Skeletal muscle satellite cell (primary cell): ENCODE results near the gene CCDC57.

Experiments used
- H3K27me3 ChIP-seq: 2 replicates; pipeline ENCODE4 v1.7.0; 2013; ENCODE audit warnings: low read length; ENCODE audit not compliant: control insufficient read depth, insufficient read depth
- H3K36me3 ChIP-seq: 2 replicates; pipeline ENCODE4 v1.7.0; 2013; ENCODE audit warnings: mild to moderate bottlenecking, control low read depth, low read length; ENCODE audit not compliant: insufficient read depth
- H3K4me1 ChIP-seq: 2 replicates; pipeline ENCODE4 v1.7.0; 2013; ENCODE audit warnings: low read length; ENCODE audit not compliant: control insufficient read depth, insufficient read depth
- H3K4me2 ChIP-seq: 2 replicates; pipeline ENCODE4 v1.7.0; 2013; ENCODE audit warnings: mild to moderate bottlenecking, low read length
- H3K4me3 ChIP-seq: 2 replicates; pipeline ENCODE4 v1.7.0; 2013; ENCODE audit warnings: low read length
- H3K9ac ChIP-seq: 2 replicates; pipeline ENCODE4 v1.7.0; 2013; ENCODE audit warnings: mild to moderate bottlenecking, low read depth, low read length, moderate library complexity
- H3K9me3 ChIP-seq: replicated peaks from 2 replicates; pipeline ENCODE4 v1.7.0; 2013; ENCODE audit warnings: mild to moderate bottlenecking, control low read depth, low read length

The CCDC57 gene

DNA sequence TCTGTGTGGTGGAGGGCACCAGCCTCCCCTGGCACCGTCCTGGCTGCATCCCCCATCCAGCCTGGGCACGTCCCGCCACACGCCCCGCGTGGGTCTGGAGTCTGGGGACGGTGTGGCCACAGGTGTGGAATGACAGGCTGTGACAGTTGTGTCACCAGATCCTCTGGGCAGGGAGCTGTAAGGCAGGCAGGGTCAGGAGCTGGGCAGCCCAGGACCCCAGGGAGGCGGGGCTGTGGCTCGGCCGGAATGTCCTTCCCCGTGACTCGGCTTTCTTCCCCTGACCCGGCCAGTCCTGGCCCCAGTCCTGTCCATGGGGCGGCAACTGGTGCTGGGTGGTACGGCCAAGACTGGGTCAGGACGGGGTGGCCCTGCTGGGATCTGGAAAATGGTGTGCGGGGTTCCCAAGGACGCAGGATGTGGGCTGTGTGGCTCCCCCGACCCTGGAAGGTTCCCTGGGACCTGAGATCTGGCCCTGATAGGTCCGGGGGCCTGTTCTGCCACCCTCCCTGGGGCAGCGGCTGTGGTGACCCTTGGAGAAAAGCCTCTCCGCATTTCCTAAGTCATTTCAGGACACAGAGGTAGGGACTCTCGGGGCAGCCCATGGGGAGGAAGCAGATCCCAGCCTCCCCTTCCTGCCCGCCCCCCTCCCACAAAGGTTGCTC is 12.9 kb upstream of the CCDC57 start:
- H3K4me2 ChIP-seq = no peak overlapping the region
- no peaks in the 10 kb centered on the region for H3K27me3 ChIP-seq
- H3K9ac ChIP-seq = no peak overlapping the region
- H3K36me3 ChIP-seq = peaks cover 4% of the 10 kb centered on the region
- peaks cover 16% of the 10 kb centered on the region for H3K4me1 ChIP-seq
- H3K4me3 ChIP-seq = no peak overlapping the region
- no peaks in the 10 kb centered on the region for H3K9me3 ChIP-seq

DNA sequence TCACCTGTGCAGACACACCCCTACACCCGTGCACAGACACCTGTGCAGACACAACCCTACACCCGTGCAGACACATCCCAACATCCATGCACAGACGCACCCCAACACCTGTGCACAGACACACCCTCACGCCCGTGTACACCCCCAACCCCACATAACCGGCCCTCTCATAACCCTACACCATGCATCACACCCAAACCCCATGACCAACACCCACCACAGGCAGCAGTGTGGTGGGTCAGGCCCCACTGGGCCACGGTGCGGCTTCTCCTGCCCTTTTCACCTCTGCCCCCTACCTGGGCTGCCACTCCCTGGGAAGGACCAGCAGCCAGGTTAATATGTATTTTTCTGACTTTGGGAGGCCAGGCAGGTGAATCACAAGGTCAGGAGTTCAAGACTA is 12.0 kb upstream of the CCDC57 start:
- Histone ChIP-seq H3K9me3 (no peaks in the 10 kb centered on the region), H3K4me3 (no peak overlapping the region), H3K27me3 (no peaks in the 10 kb centered on the region), H3K9ac (no peak overlapping the region), H3K36me3 (peaks cover 4% of the 10 kb centered on the region), H3K4me1 (peaks cover 8% of the 10 kb centered on the region), H3K4me2 (no peak overlapping the region)

DNA sequence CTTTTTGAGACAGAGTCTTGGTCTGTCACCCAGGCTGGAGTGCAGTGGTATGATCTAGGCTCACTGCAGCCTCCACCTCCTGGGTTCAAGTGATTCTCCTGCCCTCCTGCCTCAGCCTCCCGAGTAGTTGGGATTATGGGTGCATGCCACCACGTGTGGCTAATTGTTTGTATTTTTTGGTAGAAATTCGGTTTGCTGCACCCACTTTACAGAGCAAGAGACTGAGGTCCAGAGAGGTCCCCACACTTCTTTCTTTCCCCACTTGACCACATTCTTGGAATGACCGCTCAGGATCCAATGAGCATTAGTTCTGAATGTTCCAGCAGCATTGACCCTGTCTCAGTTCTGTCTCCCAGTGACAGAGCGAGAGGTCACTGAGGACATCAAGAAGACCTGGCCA is 10.9 kb upstream of the CCDC57 start:
- H3K4me2 ChIP-seq = no peak overlapping the region
- H3K36me3 ChIP-seq = no peaks in the 10 kb centered on the region

DNA sequence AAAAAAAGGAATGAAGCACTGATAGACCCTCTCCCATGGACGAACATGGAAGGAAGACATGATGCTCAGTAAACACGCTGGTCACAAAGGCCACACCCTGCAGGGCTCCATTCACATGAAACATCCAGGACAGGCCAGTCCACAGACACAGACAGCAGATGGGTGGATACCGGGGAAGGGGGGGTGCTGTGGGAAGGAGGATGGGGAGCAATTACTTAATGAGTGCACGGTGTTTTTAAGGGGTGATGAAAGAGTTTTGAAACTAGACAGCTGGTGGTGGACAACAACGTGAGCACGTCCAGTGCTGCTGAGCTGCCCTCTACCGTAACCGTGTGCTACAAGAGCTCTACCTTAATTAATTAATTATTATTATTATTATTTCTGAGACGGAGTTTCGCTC is 10.2 kb upstream of the CCDC57 start:
- Histone ChIP-seq H3K36me3 (no peaks in the 10 kb centered on the region), H3K27me3 (no peaks in the 10 kb centered on the region), H3K9me3 (no peaks in the 10 kb centered on the region), H3K9ac (no peak overlapping the region), H3K4me2 (no peak overlapping the region), H3K4me1 (peaks cover 14% of the 10 kb centered on the region), H3K4me3 (no peak overlapping the region)

More for the DNA sequence above, 10.9 kb upstream of the CCDC57 start:
- H3K9ac ChIP-seq = no peak overlapping the region
- H3K4me3 ChIP-seq = no peak overlapping the region
- no peaks in the 10 kb centered on the region for H3K27me3 ChIP-seq
- H3K9me3 ChIP-seq = no peaks in the 10 kb centered on the region
- H3K4me1 ChIP-seq = peaks cover 13% of the 10 kb centered on the region

DNA sequence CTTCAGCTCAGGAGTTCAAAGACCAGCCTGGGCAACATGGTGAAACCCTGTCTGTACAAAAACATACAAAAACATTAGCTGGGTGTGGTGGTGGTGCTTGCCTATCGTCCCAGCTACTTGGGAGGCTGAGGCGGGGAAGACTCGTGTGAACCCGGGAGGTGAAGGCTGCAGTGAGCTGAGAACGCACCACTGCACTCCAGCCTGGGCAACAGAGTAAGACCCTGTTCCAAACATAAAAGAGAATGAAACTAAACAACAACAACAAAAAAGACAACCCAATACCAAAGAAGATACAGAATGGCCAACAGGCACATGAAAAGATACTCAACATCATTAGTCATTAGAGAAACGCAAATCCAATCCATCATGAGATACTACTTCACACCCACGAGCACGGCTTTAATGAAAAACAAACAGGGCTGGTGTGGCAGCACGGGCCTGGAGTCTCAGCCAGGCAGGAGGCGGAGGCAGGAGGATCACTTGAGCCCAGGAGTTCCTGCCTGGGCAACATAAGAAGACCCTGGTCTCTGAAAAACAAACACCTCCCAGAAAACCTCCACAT is 8.8 kb upstream of the CCDC57 start:
- Histone ChIP-seq H3K9ac (no peak overlapping the region), H3K36me3 (no peaks in the 10 kb centered on the region), H3K4me3 (no peak overlapping the region), H3K4me2 (no peak overlapping the region), H3K4me1 (peaks cover 28% of the 10 kb centered on the region), H3K9me3 (no peaks in the 10 kb centered on the region), H3K27me3 (no peaks in the 10 kb centered on the region)

DNA sequence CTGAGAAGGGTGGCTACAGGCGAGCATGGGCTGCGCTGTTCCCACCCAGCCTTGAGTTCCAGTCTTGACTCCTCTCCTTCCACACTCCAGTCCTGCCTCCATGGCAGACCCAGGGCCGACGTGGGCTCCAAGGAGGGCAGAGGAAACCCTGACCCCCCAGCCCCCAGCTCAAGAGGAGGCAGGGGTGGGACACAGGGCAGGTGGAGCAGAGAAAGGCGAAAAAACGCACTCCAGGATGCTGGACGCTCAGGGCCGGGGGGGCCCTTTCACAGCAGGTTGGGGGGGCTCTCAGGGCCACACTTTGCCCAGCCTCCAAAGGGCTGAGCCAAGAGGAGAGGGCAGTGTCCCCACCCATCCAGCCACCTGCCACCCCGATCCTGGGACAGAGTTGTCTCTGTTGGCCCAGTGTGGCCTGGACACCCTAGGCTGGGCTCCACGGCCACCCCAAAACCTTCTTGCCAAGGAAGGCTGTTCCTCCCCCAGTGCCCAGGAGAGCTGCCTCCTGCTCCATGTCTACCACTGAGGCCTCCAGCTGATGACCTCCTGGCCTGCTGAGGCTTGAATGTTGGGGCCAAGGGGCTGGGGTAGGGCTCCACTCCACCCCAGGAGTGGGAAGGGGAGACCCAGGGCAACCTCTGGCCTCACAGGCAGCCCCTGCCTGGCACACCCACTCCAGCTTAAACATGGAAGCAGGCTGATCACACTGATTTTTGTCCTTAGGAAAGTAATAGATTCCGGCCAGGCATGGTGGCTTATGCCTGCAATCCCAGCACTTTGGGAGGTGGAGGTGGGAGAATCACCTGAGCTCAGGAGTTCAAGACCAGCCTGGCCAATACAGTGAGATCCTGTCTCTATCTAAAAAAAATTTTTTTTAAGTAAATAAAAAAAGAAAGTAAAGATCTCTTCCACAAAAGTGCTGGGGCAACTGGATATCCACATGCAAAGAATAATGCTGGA is 7.4 kb upstream of the CCDC57 start:
- H3K36me3 ChIP-seq = no peaks in the 10 kb centered on the region
- no peak overlapping the region for H3K9ac ChIP-seq
- peaks cover 40% of the 10 kb centered on the region for H3K4me1 ChIP-seq
- H3K4me2 ChIP-seq = no peak overlapping the region
- no peak overlapping the region for H3K4me3 ChIP-seq
- no peaks in the 10 kb centered on the region for H3K9me3 ChIP-seq
- H3K27me3 ChIP-seq = no peaks in the 10 kb centered on the region

DNA sequence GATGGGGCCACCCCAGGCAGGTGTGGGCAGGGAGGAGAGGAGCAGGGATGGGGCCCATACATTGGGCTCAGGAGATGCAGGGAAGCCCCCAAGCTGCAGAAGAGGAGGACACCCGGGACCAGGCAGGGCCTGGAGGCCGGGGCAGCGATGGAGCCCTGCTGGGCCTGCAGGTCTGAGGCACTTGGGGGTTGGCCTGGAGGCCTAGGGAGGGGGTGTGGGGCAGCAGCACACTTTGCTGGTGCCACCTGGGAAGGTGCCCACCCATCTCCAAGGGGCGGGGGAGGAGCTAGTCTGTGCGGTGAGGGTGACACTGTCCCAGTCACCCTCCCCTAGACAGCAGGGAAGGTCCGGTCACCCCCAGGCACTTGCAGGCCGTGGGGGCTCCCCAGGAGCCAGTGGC is 6.4 kb upstream of the CCDC57 start:
- peaks cover 47% of the 10 kb centered on the region for H3K4me1 ChIP-seq
- no peaks in the 10 kb centered on the region for H3K27me3 ChIP-seq
- H3K9me3 ChIP-seq = no peaks in the 10 kb centered on the region
- H3K9ac ChIP-seq = peak overlapping the region; percentile 18
- peak overlapping the region; percentile 5 for H3K4me2 ChIP-seq
- H3K4me3 ChIP-seq = no peak overlapping the region
- H3K36me3 ChIP-seq = no peaks in the 10 kb centered on the region

DNA sequence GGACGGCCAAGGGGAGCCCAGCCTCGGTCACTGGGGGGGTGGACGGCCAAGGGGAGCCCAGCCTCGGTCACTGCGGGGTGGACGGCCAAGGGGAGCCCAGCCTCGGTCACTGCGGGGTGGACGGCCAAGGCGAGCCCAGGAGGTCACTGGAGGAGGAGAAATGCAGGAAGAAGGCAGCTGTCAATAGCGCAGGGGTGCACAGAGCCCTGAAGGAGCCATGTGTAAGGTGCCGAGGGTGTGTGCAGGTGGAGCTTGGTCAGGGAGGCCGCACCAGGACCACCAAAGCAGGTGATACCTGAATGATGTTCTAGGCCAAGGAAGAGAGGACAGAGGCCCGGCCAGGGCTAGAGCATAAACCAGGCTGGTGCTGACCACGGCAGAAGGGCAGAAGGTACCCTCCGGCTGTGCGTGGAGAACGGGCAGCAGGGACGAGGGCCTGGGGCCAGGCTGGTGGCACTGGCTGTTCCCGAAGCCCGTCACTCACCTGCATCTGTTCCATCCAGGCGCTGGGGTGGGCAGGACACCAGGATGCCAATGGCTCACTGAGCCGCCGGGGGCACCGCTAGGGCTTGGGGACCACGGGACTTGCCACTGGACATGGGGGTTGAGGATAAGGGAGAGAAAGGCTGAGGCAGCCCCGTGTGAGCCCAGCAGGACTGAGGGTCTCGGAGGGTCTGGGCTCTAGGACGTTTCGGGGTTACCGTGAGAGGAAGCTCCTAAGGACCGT is 5.9 kb upstream of the CCDC57 start:
- Histone ChIP-seq H3K27me3 (no peaks in the 10 kb centered on the region), H3K4me2 (peak overlapping the region; percentile 21), H3K36me3 (no peaks in the 10 kb centered on the region), H3K4me1 (peaks cover 51% of the 10 kb centered on the region), H3K4me3 (no peak overlapping the region), H3K9ac (peak overlapping the region; percentile 18), H3K9me3 (no peaks in the 10 kb centered on the region)

DNA sequence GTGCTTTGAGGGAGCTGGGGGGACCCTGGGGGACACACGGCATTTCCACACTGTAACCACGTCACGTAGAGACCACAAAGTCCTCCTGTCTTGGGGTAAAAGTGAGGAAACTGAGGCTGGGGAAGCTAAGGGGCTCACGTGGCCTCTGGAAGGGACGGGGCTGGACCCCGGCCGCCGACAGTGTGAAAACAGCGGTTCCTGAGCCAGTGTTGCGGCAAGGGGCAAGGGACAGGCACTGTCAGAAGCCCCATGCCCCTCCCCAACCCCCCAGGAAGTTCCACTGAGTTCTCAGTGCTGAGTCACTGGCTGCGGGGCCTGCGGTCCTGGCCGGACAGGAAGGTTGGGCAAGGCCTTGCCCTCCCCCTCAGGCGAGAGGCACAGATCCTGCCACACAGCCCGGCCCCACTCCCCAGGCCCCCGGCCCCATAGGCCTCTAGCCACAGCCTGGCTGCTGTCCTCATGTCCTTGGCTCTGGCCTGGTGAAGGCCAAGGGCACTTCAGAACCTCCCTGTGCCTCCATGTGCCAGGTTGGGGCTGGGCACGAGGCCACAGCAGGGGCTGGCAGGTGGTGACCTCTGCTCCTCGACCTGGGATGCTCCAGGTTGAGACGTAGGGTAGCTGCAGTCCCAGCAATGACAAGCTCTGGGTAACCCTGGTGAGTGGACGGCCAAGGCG is 5.0 kb upstream of the CCDC57 start:
- no peaks in the 10 kb centered on the region for H3K27me3 ChIP-seq
- peaks cover 53% of the 10 kb centered on the region for H3K4me1 ChIP-seq
- H3K36me3 ChIP-seq = no peaks in the 10 kb centered on the region
- peak overlapping the region; percentile 53 for H3K4me3 ChIP-seq
- peak overlapping the region; percentile 71 for H3K4me2 ChIP-seq
- no peaks in the 10 kb centered on the region for H3K9me3 ChIP-seq
- H3K9ac ChIP-seq = peak overlapping the region; percentile 91

DNA sequence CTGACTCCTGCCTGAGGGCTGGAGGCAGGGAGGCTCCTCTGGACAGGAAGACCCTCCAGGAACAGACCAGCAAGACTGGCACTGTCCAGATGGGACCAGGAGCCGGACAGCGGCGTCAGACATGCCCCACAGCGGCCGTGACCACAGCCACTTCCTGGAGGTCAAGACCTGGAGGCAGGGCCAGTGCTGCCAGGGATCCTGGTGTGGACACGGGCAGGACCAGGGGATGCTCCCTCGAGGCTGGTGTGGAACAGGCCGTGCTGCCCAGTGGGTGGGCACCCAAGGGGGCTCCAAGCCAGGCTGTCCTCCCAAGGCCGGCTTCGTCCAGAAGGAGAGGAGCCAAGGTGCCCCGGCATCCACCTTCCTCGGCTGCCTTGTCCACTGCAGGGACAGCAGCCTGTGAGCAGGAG is 4.5 kb upstream of the CCDC57 start:
- Histone ChIP-seq H3K4me3 (peak overlapping the region; percentile 51), H3K36me3 (no peaks in the 10 kb centered on the region), H3K9me3 (no peaks in the 10 kb centered on the region), H3K9ac (peak overlapping the region; percentile 91), H3K4me2 (peak overlapping the region; percentile 71), H3K4me1 (peaks cover 53% of the 10 kb centered on the region), H3K27me3 (no peaks in the 10 kb centered on the region)
